Activated CD4-positive, CD25-positive, alpha-beta regulatory T cell (primary cell): ENCODE results near the gene ATP8A2.

ENCODE experiments used
- DNase-seq, 4 experiments: peaks; one replicate each; lab custom pipeline; 2025; lab: John Stamatoyannopoulos, UW

ATP8A2 gene

GRCh38 chr13:25886438-25887214, 514.9 kb downstream of the ATP8A2 start:
- no peak for DNase-seq

DNA sequence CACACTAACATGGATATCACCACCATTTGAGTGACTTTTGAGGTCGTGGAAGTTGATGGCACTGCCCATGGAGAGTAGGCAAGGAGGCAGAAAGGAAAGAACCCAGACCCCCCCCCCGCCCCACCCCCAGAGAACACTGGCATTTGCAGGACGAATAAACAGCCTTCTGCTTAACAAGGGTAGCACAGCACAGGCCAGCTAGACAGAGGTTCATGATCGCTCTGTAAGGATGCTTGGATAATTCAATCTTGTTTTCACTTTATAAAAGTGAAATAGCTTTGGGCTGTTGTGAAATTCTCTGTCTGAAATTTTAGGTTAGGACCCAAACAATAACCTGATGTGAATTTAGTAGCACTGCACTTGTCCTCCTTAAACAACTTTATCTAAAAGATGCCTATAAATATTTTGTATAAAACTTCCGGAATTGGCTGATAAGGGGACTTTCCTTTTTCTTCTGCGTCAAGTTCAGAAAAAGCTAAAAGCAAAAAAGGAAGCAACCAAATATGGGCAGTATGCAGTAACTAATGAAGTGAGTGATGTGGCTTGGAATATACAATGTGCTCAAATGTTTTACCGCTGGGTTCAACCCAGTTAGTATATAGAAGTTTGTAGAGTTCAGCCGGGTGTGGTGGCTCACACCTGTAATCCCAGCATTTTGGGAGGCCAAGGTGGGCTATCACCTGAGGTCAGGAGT, 516.3 kb downstream of the ATP8A2 start:
- no peak for DNase-seq

DNA sequence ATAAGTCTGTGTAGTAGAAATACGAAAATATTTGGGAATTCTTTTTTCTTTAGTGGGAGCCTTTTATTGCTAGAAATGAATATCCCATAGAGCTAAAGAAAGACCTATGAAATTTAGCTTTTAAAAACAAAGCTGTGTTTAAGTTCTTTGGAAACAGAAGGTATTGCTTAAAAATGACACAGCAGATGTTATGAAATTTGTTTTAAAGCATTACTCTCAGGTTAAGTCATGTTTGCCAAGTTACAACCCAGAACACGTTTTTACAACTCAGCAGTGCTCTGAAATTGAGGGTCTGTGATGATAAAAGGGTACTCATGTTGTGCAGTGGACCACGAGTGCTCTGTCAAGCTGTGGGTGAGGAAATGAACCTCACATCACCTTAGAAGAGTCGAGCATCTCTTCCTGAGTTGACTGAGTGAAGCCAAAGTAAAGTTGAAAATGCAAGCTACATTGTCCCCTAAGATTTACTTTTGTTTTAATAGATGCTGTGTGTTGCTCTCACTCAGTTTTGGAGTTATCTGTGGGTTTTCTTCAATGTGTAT, 519.0 kb downstream of the ATP8A2 start:
- no peak for DNase-seq

DNA sequence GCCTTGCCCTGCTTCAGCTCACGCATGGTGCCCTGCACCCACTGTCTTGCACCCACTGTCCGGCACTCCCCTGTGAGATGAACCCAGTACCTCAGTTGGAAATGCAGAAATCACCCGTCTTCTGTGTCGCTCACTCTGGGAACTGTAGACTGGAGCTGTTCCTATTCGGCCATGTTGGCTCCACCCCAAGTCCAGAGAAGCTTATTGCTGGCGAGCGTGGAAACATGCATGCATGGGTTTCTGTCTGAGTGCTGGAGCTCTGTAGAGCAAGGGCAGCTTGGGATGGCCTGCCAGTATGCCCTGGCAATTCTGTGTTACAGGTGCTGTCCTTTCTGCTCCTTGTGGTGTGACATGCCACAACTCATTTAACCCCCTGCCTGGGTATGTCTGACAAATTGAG, 527.2 kb downstream of the ATP8A2 start:
- no peak for DNase-seq

DNA sequence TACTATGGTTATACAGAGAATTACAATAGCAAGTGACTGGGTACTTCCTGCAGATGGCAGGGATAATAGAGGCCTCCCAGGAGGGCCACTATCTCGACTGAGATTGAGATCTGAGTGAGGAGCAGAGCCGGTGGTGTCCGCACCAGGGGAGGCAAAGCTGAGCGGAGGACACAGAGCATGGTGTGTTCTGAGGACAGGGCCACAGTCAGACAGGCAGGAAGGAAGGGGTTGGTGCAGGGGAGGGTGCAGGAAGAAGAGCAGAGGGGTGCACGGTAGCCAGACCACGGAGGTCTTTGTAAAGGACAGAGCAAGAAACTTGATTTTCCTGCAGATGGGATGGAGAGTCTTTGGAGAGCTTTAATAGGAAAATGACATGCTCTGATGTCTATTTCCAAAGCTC, 527.7 kb downstream of the ATP8A2 start:
- DNase-seq, result no peak

GRCh38 chr13:25899952-25900351, 528.2 kb downstream of the ATP8A2 start:
- no peak for DNase-seq

- no peak for DNase-seq
Measured at GRCh38 chr13:25901460-25902376, 529.9 kb downstream of the ATP8A2 start.

- DNase-seq, result no peak
Measured at GRCh38 chr13:25902455-25902854, 530.7 kb downstream of the ATP8A2 start.

GRCh38 chr13:25902891-25903341, 531.1 kb downstream of the ATP8A2 start:
- DNase-seq, result no peak

DNA sequence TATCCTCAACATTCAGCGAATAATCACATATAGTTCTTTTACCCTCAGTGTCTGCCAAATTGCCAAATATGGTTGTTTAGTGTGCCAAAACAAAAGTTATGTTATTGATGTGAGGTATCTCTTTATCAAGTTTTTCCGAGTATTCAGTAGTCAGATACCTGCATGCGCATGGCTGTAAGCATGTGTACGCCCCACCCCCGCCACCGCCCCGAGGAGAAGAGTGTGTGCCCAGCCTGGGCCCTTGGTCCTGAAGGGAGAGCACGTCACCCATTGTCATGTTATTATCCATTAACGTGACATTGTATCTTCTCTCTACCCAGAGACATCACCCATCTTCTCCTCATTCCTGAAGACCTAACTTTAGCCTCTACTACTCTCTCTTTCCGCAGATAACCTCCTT, 533.1 kb downstream of the ATP8A2 start:
- no peak for DNase-seq

DNA sequence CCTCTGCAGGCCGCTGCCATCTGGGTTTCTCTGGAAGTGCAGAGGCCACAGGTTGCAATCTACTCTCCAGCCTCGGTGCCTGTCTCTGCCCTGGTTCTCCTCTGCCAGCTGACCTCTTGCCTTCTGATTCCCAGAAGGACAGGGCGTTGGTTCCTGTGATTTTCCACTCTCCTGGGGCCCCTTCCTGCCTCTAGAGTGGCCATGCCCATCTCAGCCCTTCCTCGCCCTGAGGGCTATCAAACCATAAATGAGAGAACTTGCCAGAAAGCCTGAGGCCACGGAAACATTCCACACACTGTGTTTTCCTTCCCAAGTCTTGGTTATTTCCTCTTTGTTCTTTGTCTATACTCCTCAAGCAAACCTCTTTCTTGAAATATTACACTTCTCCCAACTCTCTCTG, 533.8 kb downstream of the ATP8A2 start:
- DNase-seq, result no peak

DNA sequence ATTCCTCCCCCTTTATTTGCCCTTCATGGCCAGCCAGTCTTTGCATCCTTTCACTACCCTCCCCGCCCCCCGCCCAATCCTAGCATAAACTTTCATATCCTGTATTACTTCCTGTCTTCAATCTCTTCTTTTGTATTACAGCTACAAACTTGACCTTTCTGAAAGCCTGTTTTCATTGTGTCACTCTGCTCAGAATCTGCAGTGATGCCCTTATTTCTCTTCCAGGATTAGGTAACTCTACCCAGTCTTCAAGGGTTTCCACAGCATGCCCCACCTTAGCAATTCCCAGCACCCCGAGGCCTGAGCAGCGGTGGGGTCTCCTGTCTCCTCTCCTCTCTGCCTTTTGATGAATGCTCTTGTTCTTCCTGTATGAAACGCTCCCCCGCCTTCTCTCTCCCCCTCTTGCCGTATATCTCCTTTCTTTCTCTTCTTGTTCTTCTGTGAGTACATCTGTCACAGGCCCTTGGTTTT, 534.5 kb downstream of the ATP8A2 start:
- DNase-seq, result no peak

DNA sequence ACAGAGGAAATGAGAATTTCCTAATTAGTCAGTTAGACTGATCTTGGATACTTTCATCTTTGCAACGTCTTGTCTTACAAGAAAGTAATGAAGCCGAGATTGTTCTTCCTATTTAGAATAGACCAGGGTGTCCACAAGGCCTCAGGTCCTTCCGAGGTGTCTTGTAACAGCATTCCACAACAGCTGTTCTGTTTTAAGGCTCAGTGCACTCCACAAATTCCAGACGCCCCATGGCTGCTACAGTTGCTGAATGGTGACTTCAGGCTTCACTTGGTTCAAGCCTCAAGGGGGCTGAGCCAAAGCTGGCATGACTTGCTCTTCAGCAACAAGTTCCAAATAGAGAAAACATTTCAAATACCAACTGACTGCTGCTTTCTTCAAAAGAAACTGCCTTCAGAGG, 536.6 kb downstream of the ATP8A2 start:
- no peak for DNase-seq

DNA sequence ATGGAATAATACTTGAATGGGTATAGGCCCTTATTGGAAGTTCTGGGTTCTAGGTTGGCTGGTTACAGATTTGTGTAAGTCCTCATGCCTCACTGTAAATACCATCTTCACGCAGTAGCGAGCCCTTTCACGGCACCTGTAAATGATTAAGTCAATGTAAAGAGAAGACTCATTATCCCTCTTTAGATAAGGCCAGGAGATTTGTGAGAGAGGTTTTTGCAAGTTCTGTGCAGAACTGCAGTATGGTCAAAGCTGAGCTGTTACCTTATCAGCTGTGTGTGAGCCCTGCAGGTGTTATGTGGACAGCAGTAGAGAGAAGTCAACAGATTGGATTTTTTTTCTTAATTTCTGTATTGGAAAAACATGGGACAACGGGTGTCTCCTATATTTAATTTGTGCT, 538.5 kb downstream of the ATP8A2 start:
- no peak for DNase-seq

DNA sequence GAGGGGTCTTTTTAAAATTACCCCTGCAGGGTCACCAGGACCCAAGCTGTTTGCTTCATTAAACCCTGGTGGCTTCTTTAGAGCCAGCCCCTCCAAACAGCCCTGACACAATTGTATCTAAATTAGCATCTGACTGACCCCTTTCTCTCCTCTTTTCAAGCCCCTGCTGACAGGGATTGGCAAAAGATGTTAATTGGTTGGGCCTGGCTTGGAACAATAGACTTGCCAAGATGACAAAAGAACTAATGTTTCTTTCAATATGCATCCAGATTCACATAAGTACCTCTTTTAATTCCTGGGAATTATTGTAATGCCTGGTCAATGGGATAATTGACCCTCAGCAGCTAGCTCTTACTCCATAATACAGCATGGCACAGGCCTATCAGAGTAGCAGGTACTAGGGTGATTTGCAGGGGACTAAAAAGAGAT, 539.2 kb downstream of the ATP8A2 start:
- no peak for DNase-seq

DNA sequence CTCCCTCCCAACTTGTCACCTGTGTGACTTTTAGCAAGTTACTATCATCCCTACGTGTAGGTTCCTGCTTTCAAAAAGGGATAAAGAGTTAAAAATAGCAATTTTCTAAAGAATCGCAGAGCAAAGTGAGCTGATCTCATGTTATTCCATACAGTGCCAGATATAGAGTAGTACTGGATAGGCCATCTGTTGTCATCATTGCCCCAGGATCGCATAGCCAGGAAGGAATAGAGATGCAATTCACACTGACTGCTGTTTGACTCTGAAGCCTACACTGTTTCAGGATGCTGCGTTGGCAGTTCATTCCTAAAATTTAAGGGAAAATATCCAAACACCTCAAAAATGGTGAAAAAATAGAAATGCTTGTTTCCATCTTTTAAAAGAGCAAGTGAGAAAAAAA, 541.2 kb downstream of the ATP8A2 start:
- DNase-seq, result no peak

DNA sequence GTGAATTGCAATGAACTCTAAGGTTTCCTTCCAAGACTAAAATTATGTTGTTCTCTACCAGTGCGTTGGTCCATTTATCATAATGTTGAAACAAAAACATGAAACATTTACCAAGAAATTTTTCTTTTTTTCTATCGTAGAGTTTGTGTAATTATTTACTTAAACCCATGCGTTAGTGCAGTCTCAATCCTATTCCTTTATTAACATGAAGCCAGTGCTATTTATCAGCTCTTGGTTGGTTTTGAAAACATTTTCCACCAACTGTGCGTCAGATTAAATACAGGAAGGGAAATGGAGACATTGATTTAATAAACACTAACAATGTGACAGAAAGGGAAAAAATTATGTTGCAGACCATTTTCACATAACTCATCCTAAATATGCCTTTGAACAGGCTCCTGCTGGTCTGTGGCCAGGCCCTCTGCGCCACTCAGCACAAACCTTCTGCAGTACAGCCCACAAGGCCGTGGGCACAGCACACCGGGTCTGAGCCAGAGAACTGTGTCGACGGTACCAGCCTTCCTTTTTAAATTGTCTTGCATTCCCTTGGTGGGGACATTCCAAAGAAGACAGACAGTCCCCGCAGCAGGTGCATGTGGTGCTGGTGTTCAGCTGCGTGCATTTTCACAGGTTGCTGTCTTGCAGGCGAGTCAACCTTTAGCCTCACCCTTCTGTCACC, 544.2 kb downstream of the ATP8A2 start:
- DNase-seq, result no peak

GRCh38 chr13:25920277-25920676, 548.5 kb downstream of the ATP8A2 start:
- DNase-seq, result no peak

DNA sequence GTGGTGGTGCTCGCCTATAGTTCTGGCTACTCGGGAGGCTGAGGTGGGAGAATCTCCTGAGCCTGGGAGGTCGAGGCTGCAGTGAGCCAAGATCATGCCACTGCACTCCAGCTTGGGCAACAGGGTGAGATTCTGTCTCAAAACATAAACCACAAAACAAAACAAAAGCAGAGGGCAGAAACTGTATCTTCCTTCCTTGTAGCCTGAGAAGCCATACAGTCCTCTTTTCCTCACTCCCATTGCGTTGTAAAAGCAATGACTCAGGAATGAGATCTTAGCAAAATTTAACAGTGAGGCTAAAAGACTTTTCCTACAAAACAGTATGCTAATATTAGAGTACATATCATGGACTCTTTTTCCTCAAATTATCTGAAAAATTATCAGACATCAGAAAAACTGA, 549.2 kb downstream of the ATP8A2 start:
- no peak for DNase-seq

DNA sequence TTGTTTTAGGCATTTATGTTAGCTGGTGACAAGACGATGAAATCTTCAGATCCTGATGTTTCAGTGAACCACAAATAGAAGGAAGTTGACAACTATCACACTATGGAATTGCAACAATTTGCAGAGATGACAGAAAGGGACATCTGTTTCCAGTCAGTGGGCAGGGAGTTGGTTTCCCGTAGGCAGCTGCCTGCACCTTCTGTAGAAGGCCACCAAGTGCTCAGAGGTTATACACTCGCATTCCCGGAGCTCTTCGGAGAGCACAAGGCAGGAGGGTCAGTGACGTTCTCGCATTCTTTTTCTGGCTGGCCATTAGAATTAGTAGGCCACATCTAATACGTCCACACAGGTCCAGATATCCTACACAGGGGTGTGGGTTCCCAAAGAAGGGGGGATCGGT, 550.6 kb downstream of the ATP8A2 start:
- DNase-seq, result no peak
